HEK293 (cell line): Measurements from ENCODE around the gene EDARADD.

ENCODE experiments used
- CTCF ChIA-PET: fragments of 350-600 bp; formaldehyde crosslinking; extraction: SDS; loops from one replicate; lab custom pipeline; 2021; ENCODE audit warnings: antibody characterized with exemption; lab: Yijun Ruan, JAX
- POLR2A ChIA-PET: fragments of 300-600 bp; formaldehyde crosslinking; extraction: SDS; loops from one replicate; lab custom pipeline; 2020; ENCODE audit warnings: antibody characterized with exemption, inconsistent platforms; lab: Yijun Ruan, JAX
- H3K27ac ChIP-seq: fragments of 200-500 bp; sonication (Bioruptor generic); 2 replicates; pipeline ENCODE4 v1.5.1; 2014; ENCODE audit warnings: low read depth, low read length, control low read depth, inconsistent platforms; ENCODE audit errors: extremely low read depth
- H3K36me3 ChIP-seq, 2 experiments: fragments of 200-500 bp in 1 of 2; sonication (Bioruptor generic) in 1 of 2; 1 replicate in 1 of 2; 2 replicates in 1 of 2; pipeline ENCODE4 v1.5.1; 2014 to 2017; ENCODE audit warnings: inconsistent platforms in 2 of 2, low read length in 2 of 2; ENCODE audit not compliant: control insufficient read depth in 2 of 2, insufficient read depth in 1 of 2
- H3K4me1 ChIP-seq: fragments of 200-500 bp; sonication (Bioruptor generic); 2 replicates; pipeline ENCODE4 v1.5.1; 2014; ENCODE audit warnings: mild to moderate bottlenecking, low read length, inconsistent platforms; ENCODE audit not compliant: control insufficient read depth, insufficient read depth
- H3K4me3 ChIP-seq: 2 replicates; pipeline ENCODE4 v1.5.1; 2011; ENCODE audit warnings: low read depth, mild to moderate bottlenecking, control low read depth, low read length, moderate library complexity
- H3K9me3 ChIP-seq: fragments of 200-500 bp; sonication (Bioruptor generic); 2 replicates; pipeline ENCODE4 v1.5.1; 2014; ENCODE audit warnings: low read depth, low read length, inconsistent platforms; ENCODE audit not compliant: control insufficient read depth, insufficient read depth
- FEZF1 ChIP-seq: fragments of 450-650 bp; formaldehyde crosslinking; IDR thresholded peaks from 2 replicates; pipeline ENCODE4 v1.5.1; 2016; ENCODE audit warnings: missing biosample characterization, missing genetic modification characterization
- HOXA7 ChIP-seq: sonication (generic); formaldehyde crosslinking; IDR thresholded peaks from 2 replicates; pipeline ENCODE4 v1.8.1; 2022; ENCODE audit warnings: missing genetic modification reagents, borderline replicate concordance
- KLF9 ChIP-seq: fragments of 450-650 bp; formaldehyde crosslinking; IDR thresholded peaks from 2 replicates; pipeline ENCODE4 v1.5.1; 2016; ENCODE audit warnings: missing biosample characterization, missing genetic modification characterization, low read depth
- PRDM1 ChIP-seq: fragments of 450-650 bp; formaldehyde crosslinking; IDR thresholded peaks from 2 replicates; pipeline ENCODE4; 2016; ENCODE audit warnings: missing biosample characterization, missing genetic modification characterization
- SETDB1 ChIP-seq: IDR thresholded peaks from one replicate; pipeline ENCODE4 v1.6.1; 2017; ENCODE audit warnings: mild to moderate bottlenecking, low read length, moderate library complexity, mixed read lengths; ENCODE audit not compliant: insufficient read length
- ZBTB1 ChIP-seq: fragments of 450-650 bp; formaldehyde crosslinking; IDR thresholded peaks from 2 replicates; pipeline ENCODE4 v1.5.1; 2016; ENCODE audit warnings: missing biosample characterization, missing genetic modification characterization
- ZBTB20 ChIP-seq: fragments of 450-650 bp; formaldehyde crosslinking; IDR thresholded peaks from 2 replicates; pipeline ENCODE4 v1.5.1; 2016; ENCODE audit warnings: missing biosample characterization, missing genetic modification characterization
- ZBTB48 ChIP-seq: fragments of 450-650 bp; formaldehyde crosslinking; IDR thresholded peaks from 2 replicates; pipeline ENCODE4 v1.5.1; 2016; ENCODE audit warnings: missing biosample characterization, missing genetic modification characterization
- ZNF19 ChIP-seq: fragments of 450-650 bp; formaldehyde crosslinking; IDR thresholded peaks from 2 replicates; pipeline ENCODE4; 2016; ENCODE audit warnings: missing biosample characterization, missing genetic modification characterization, low read depth
- ZNF24 ChIP-seq: fragments of 450-650 bp; formaldehyde crosslinking; IDR thresholded peaks from 2 replicates; pipeline ENCODE4 v1.5.1; 2016; ENCODE audit warnings: missing biosample characterization, missing genetic modification characterization
- ZNF335 ChIP-seq: fragments of 450-650 bp; formaldehyde crosslinking; conservative IDR thresholded peaks from 2 replicates; pipeline ENCODE4 v1.5.1; 2016; ENCODE audit warnings: missing biosample characterization, missing genetic modification characterization
- ZNF394 ChIP-seq: fragments of 450-650 bp; formaldehyde crosslinking; IDR thresholded peaks from 2 replicates; pipeline ENCODE4 v1.5.1; 2016; ENCODE audit warnings: missing biosample characterization, missing genetic modification characterization, mild to moderate bottlenecking, moderate library complexity, borderline replicate concordance
- ZNF549 ChIP-seq: fragments of 450-650 bp; IDR thresholded peaks from 2 replicates; pipeline ENCODE4 v1.5.1; 2018; ENCODE audit warnings: missing biosample characterization, missing genetic modification characterization, mild to moderate bottlenecking, inconsistent platforms, moderate library complexity
- ZNF585B ChIP-seq: fragments of 450-650 bp; formaldehyde crosslinking; IDR thresholded peaks from 2 replicates; pipeline ENCODE4 v1.5.1; 2016; ENCODE audit warnings: missing biosample characterization, missing genetic modification characterization
- ZNF623 ChIP-seq: fragments of 450-650 bp; formaldehyde crosslinking; IDR thresholded peaks from 2 replicates; pipeline ENCODE4 v1.5.1; 2016; ENCODE audit warnings: missing biosample characterization, missing genetic modification characterization
- ZNF664 ChIP-seq: fragments of 450-650 bp; formaldehyde crosslinking; IDR thresholded peaks from 2 replicates; pipeline ENCODE4 v1.5.1; 2016; ENCODE audit warnings: missing biosample characterization, missing genetic modification characterization
- ZNF707 ChIP-seq: fragments of 450-650 bp; formaldehyde crosslinking; IDR thresholded peaks from 2 replicates; pipeline ENCODE4 v1.5.1; 2016; ENCODE audit warnings: missing biosample characterization, missing genetic modification characterization
- ZNF768 ChIP-seq: fragments of 450-650 bp; formaldehyde crosslinking; IDR thresholded peaks from 2 replicates; pipeline ENCODE4 v1.5.1; 2018; ENCODE audit warnings: missing biosample characterization, mild to moderate bottlenecking, missing genetic modification characterization
- ZNF843 ChIP-seq: fragments of 450-650 bp; formaldehyde crosslinking; IDR thresholded peaks from 2 replicates; pipeline ENCODE4 v1.5.1; 2016; ENCODE audit warnings: missing biosample characterization, missing genetic modification characterization
- TF ChIP-seq, protein P1 (sequence below): fragments of 450-650 bp; formaldehyde crosslinking; IDR thresholded peaks from 2 replicates; pipeline ENCODE4 v1.5.1; 2016; ENCODE audit warnings: missing biosample characterization, missing genetic modification characterization, borderline replicate concordance
- TF ChIP-seq, protein P2 (sequence below): fragments of 450-650 bp; formaldehyde crosslinking; IDR thresholded peaks from 2 replicates; pipeline ENCODE4; 2016; ENCODE audit warnings: missing biosample characterization, missing genetic modification characterization
- TF ChIP-seq, protein P3 (sequence below): fragments of 450-650 bp; formaldehyde crosslinking; conservative IDR thresholded peaks from 2 replicates; pipeline ENCODE4 v1.5.1; 2016; ENCODE audit warnings: low read depth, missing biosample characterization, missing genetic modification characterization

EDARADD gene

DNA sequence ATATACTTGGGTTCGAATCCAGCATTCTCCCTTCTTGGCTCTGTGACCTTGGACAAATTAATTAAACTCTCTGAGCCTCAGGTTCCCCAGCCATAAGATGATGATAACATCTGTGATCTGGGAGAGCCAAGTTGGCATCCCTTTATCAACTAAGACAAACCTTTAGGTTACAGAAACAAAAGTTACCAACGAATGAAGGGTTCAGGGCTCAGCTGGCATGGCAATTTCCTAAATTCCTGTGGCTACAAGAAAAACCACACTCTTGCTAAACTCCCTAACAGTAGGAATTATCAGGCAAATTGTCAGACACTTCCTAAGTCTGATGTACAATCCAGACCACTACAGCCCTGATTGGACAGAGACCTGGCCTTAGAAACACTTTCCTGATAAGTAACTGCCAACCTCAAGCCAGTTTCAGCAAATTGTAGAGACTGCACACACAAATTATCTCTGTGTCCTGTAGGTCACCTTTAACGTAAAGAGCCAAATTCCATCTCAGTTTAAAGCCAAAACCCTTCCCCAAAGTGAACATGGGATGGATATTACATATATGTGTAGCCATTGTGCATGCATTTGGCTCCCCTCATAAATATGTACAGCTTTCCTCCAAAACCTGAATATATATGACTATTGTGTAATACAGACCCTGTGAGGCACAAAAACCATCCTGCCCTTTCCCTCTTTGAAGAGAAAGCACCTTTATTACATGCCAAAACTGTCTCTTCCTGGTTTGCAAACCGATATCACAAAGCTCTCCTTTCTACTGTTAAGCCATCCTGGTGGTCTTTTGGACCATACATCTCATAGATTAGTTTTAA, 39.5 kb upstream of the EDARADD start:
- CTCF ChIA-PET = interaction anchor here (0.5 kb wide), 1 partner anchor 104 kb away, joined by 3 read pairs; no protein-coding TSS in a partner anchor
- TF ChIP-seq, protein P1, sequence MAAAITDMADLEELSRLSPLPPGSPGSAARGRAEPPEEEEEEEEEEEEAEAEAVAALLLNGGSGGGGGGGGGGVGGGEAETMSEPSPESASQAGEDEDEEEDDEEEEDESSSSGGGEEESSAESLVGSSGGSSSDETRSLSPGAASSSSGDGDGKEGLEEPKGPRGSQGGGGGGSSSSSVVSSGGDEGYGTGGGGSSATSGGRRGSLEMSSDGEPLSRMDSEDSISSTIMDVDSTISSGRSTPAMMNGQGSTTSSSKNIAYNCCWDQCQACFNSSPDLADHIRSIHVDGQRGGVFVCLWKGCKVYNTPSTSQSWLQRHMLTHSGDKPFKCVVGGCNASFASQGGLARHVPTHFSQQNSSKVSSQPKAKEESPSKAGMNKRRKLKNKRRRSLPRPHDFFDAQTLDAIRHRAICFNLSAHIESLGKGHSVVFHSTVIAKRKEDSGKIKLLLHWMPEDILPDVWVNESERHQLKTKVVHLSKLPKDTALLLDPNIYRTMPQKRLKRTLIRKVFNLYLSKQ (tag by site-specific recombination) = no peak
- TF ChIP-seq ZNF335 (tag by site-specific recombination) = peak; percentile 31; the same call in 1 of the 2 replicates
- TF ChIP-seq, protein P2, sequence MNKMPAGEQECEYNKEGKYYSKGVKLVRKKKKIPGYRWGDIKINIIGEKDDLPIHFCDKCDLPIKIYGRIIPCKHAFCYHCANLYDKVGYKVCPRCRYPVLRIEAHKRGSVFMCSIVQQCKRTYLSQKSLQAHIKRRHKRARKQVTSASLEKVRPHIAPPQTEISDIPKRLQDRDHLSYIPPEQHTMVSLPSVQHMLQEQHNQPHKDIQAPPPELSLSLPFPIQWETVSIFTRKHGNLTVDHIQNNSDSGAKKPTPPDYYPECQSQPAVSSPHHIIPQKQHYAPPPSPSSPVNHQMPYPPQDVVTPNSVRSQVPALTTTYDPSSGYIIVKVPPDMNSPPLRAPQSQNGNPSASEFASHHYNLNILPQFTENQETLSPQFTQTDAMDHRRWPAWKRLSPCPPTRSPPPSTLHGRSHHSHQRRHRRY (tag by site-specific recombination) = no peak
- TF ChIP-seq HOXA7 = no peak
- peak; percentile 97 for TF ChIP-seq ZBTB48 (tag by site-specific recombination)
- TF ChIP-seq ZNF707 = no peak
- TF ChIP-seq, protein P3, sequence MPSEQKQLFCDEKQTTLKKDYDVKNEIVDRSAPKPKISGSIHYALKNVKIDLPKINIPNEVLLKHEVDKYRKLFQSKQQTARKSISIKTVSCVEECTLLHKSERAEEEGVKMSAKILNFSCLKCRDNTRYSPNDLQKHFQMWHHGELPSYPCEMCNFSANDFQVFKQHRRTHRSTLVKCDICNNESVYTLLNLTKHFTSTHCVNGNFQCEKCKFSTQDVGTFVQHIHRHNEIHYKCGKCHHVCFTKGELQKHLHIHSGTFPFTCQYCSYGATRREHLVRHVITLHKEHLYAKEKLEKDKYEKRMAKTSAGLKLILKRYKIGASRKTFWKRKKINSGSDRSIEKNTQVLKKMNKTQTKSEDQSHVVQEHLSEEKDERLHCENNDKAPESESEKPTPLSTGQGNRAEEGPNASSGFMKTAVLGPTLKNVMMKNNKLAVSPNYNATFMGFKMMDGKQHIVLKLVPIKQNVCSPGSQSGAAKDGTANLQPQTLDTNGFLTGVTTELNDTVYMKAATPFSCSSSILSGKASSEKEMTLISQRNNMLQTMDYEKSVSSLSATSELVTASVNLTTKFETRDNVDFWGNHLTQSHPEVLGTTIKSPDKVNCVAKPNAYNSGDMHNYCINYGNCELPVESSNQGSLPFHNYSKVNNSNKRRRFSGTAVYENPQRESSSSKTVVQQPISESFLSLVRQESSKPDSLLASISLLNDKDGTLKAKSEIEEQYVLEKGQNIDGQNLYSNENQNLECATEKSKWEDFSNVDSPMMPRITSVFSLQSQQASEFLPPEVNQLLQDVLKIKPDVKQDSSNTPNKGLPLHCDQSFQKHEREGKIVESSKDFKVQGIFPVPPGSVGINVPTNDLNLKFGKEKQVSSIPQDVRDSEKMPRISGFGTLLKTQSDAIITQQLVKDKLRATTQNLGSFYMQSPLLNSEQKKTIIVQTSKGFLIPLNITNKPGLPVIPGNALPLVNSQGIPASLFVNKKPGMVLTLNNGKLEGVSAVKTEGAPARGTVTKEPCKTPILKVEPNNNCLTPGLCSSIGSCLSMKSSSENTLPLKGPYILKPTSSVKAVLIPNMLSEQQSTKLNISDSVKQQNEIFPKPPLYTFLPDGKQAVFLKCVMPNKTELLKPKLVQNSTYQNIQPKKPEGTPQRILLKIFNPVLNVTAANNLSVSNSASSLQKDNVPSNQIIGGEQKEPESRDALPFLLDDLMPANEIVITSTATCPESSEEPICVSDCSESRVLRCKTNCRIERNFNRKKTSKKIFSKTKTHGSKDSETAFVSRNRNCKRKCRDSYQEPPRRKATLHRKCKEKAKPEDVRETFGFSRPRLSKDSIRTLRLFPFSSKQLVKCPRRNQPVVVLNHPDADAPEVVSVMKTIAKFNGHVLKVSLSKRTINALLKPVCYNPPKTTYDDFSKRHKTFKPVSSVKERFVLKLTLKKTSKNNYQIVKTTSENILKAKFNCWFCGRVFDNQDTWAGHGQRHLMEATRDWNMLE (tag by site-specific recombination) = no peak
- no peak for TF ChIP-seq ZNF664 (tag by site-specific recombination)
- TF ChIP-seq PRDM1 (tag by site-specific recombination) = 0 out of 2 replicates have a peak, but pooled peaks have one; percentile 38
- peak; percentile 41; the same call in 1 of the 2 replicates for TF ChIP-seq ZNF768 (tag by site-specific recombination)
- no peak for TF ChIP-seq ZNF623 (tag by site-specific recombination)
- TF ChIP-seq ZNF549 (tag by site-specific recombination) = no peak
- TF ChIP-seq ZNF24 = no peak
- no peak for TF ChIP-seq ZNF19 (tag by site-specific recombination)
- TF ChIP-seq ZNF394 = no peak
- TF ChIP-seq ZBTB1 (tag by site-specific recombination) = no peak
- no peak for TF ChIP-seq KLF9 (tag by site-specific recombination)
- no peak for TF ChIP-seq ZNF585B (tag by site-specific recombination)
- TF ChIP-seq SETDB1 = no peak
- TF ChIP-seq ZNF843 = no peak
- no peak for TF ChIP-seq ZBTB20 (tag by site-specific recombination)
- no peak for TF ChIP-seq FEZF1 (tag by site-specific recombination)
- H3K4me1 ChIP-seq = no peaks in the 10 kb centered on the region
- H3K36me3 ChIP-seq = no peaks in the 10 kb centered on the region
- no peaks in the 10 kb centered on the region for H3K9me3 ChIP-seq
- POLR2A ChIA-PET = no interaction called here
- no peak overlapping the region for H3K27ac ChIP-seq
- no peak overlapping the region for H3K4me3 ChIP-seq
